GM12875 (cell line): ENCODE data around the gene NDUFA8.

Source experiments
- H3K4me3 ChIP-seq: one replicate; pipeline ENCODE4 v1.5.1; 2011; ENCODE audit warnings: low read depth, low read length, control low read depth
- TF ChIP-seq, protein P1 (sequence below): IDR thresholded peaks from 2 replicates; pipeline ENCODE4 v1.5.1; 2011; ENCODE audit warnings: low read depth, mild to moderate bottlenecking, control low read depth, inconsistent platforms, low read length, moderate library complexity, borderline replicate concordance; ENCODE audit not compliant: insufficient read depth

Gene NDUFA8

GRCh38 chr9:122159026-122159924 lies at the start of gene NDUFA8, which contains the start of gene MORN5:
Gene NDUFA8, minus strand, starts transcription at chr9:122159779. Its CDS starts 102 bp downstream, at chr9:122159677.
Gene MORN5, plus strand, starts transcription at chr9:122159908. Its CDS starts 65 bp downstream, at chr9:122159973.
- peak within 1 kb of the TSS; percentile 98 for H3K4me3 ChIP-seq
- TF ChIP-seq, protein P1, sequence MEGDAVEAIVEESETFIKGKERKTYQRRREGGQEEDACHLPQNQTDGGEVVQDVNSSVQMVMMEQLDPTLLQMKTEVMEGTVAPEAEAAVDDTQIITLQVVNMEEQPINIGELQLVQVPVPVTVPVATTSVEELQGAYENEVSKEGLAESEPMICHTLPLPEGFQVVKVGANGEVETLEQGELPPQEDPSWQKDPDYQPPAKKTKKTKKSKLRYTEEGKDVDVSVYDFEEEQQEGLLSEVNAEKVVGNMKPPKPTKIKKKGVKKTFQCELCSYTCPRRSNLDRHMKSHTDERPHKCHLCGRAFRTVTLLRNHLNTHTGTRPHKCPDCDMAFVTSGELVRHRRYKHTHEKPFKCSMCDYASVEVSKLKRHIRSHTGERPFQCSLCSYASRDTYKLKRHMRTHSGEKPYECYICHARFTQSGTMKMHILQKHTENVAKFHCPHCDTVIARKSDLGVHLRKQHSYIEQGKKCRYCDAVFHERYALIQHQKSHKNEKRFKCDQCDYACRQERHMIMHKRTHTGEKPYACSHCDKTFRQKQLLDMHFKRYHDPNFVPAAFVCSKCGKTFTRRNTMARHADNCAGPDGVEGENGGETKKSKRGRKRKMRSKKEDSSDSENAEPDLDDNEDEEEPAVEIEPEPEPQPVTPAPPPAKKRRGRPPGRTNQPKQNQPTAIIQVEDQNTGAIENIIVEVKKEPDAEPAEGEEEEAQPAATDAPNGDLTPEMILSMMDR, result 0 out of 2 replicates have a peak, but pooled peaks have one; percentile 1

- TF ChIP-seq, protein P1, result no peak
- no peak overlapping the region for H3K4me3 ChIP-seq
These were observed 47.5 kb upstream of the NDUFA8 start for GRCh38 chr9:122207096-122207495.

GRCh38 chr9:122206118-122207046 lies 46.8 kb upstream of the NDUFA8 start:
- H3K4me3 ChIP-seq, result no peak overlapping the region
- TF ChIP-seq, protein P1, result no peak

DNA sequence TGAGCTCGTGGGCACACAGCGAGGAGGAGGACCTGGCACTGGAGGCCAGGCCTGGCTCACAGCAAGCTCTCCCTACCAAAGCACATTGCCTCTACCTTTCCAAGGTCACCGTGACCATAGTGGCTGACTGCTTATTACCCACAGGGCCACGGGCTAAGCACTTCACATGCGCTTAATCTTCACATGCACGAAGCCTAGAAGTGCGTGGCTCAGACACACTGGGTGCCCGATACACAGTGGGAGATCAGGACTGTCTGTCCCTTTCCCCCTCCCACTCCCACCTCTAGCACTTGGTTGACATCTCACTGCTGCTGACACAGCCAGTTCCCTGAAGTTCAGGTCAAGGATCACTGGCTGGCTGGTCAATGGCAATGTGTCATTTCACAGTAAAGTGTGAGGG lies 45.6 kb upstream of the NDUFA8 start:
- H3K4me3 ChIP-seq, result no peak overlapping the region
- TF ChIP-seq, protein P1, result no peak

- no peak overlapping the region for H3K4me3 ChIP-seq
- TF ChIP-seq, protein P1, result no peak
These were observed 44.9 kb upstream of the NDUFA8 start for GRCh38 chr9:122204491-122204890.

GRCh38 chr9:122204055-122204454 lies 44.5 kb upstream of the NDUFA8 start:
- TF ChIP-seq, protein P1, result no peak
- no peak overlapping the region for H3K4me3 ChIP-seq
